Activated naive CD4-positive, alpha-beta T cell treated with anti-CD3 and anti-CD28 coated beads, Interleukin-2, amount 10 ng/mL, durations not matched to agents 7 days and 5 days (primary cell): Measurements from ENCODE around the gene CYFIP2.
"Not testable (repeated sequence)": the region's sequence is repeated elsewhere in the genome, so short reads cannot be mapped to it uniquely, and the experiment has no call there.

Source experiments
- CTCF ChIA-PET: fragments of 350-600 bp; sonication (Branson Sonifier 250); formaldehyde crosslinking; loops from one replicate; lab custom pipeline; 2021; ENCODE audit warnings: antibody characterized with exemption; lab: Charles Lee
- DNase-seq: peaks from one replicate; pipeline ENCODE4 v3.0.0-alpha.2; 2020
- H3K27ac Mint-ChIP-seq: one replicate; pipeline ENCODE4 v1.8.0; 2021; ENCODE audit warnings: mild to moderate bottlenecking, moderate library complexity, mixed read lengths
- H3K27me3 Mint-ChIP-seq: one replicate; pipeline ENCODE4 v1.8.0; 2021; ENCODE audit warnings: mild to moderate bottlenecking, mixed read lengths
- H3K36me3 Mint-ChIP-seq: one replicate; pipeline ENCODE4 v1.8.0; 2021; ENCODE audit warnings: mixed read lengths
- H3K4me1 Mint-ChIP-seq: one replicate; pipeline ENCODE4 v1.8.0; 2021; ENCODE audit warnings: mixed read lengths
- H3K4me3 Mint-ChIP-seq: one replicate; pipeline ENCODE4 v1.8.0; 2021; ENCODE audit warnings: mild to moderate bottlenecking, moderate library complexity, mixed read lengths
- H3K9me3 Mint-ChIP-seq: one replicate; pipeline ENCODE4 v1.8.0; 2021; ENCODE audit warnings: mixed read lengths

Gene CYFIP2

GRCh38 chr5:157244704-157245103 is 21.2 kb upstream of the CYFIP2 start:
- peaks cover 82% of the 10 kb centered on the region for H3K4me1 Mint-ChIP-seq
- H3K27ac Mint-ChIP-seq, result peak overlapping the region; percentile 79
- H3K27me3 Mint-ChIP-seq, DNase-seq, H3K9me3 Mint-ChIP-seq, CTCF ChIA-PET, H3K4me3 Mint-ChIP-seq: not testable (repeated sequence)
- H3K36me3 Mint-ChIP-seq, result peaks cover 96% of the 10 kb centered on the region

- no peaks in the 10 kb centered on the region for H3K27me3 Mint-ChIP-seq
- H3K36me3 Mint-ChIP-seq, result peaks cover 95% of the 10 kb centered on the region
- H3K4me3 Mint-ChIP-seq, result no peak overlapping the region
- DNase-seq, result no peak
- H3K4me1 Mint-ChIP-seq, result peaks cover 84% of the 10 kb centered on the region
- CTCF ChIA-PET, result no interaction called here
- H3K9me3 Mint-ChIP-seq, result no peaks in the 10 kb centered on the region
- peak overlapping the region; percentile 94 for H3K27ac Mint-ChIP-seq
Measured at GRCh38 chr5:157245476-157245875, 20.4 kb upstream of the CYFIP2 start.

- peaks cover 86% of the 10 kb centered on the region for H3K4me1 Mint-ChIP-seq
- CTCF ChIA-PET, result interaction anchor here (1.6 kb wide), 1 partner anchor 15 kb away, joined by 3 read pairs; no protein-coding TSS in a partner anchor
- H3K36me3 Mint-ChIP-seq, result peaks cover 95% of the 10 kb centered on the region
Measured at GRCh38 chr5:157245886-157246285, 20.0 kb upstream of the CYFIP2 start.

GRCh38 chr5:157247267-157247666 is 18.7 kb upstream of the CYFIP2 start:
- no peaks in the 10 kb centered on the region for H3K9me3 Mint-ChIP-seq
- H3K4me3 Mint-ChIP-seq, result no peak overlapping the region
- no peaks in the 10 kb centered on the region for H3K27me3 Mint-ChIP-seq
- CTCF ChIA-PET, result interaction anchor here (0.6 to 1.6 kb wide), 2 partner anchors 13 to 14 kb away, joined by 3 read pairs; no protein-coding TSS in a partner anchor
- no peak for DNase-seq
- peaks cover 93% of the 10 kb centered on the region for H3K36me3 Mint-ChIP-seq
- H3K27ac Mint-ChIP-seq, result peak overlapping the region; percentile 94
- H3K4me1 Mint-ChIP-seq, result peaks cover 93% of the 10 kb centered on the region

More at GRCh38 chr5:157245886-157246285, 20.0 kb upstream of the CYFIP2 start:
- H3K27ac Mint-ChIP-seq, result peak overlapping the region; percentile 94
- H3K9me3 Mint-ChIP-seq, result no peaks in the 10 kb centered on the region
- DNase-seq, result no peak
- H3K27me3 Mint-ChIP-seq, result no peaks in the 10 kb centered on the region
- no peak overlapping the region for H3K4me3 Mint-ChIP-seq

GRCh38 chr5:157248821-157249470 is 17.0 kb upstream of the CYFIP2 start:
- DNase-seq, result peak; percentile 73
- H3K27me3 Mint-ChIP-seq, result no peaks in the 10 kb centered on the region
- CTCF ChIA-PET, result interaction anchor here (1.2 to 2.8 kb wide), 2 partner anchors 19 to 32 kb away, joined by 3 to 10 read pairs; no protein-coding TSS in a partner anchor
- peaks cover 91% of the 10 kb centered on the region for H3K36me3 Mint-ChIP-seq
- peaks cover 94% of the 10 kb centered on the region for H3K4me1 Mint-ChIP-seq
- H3K4me3 Mint-ChIP-seq, result peak overlapping the region; percentile 32
- H3K9me3 Mint-ChIP-seq, result no peaks in the 10 kb centered on the region
- H3K27ac Mint-ChIP-seq, result peak overlapping the region; percentile 94

GRCh38 chr5:157252711-157253465 is 13.0 kb upstream of the CYFIP2 start:
- CTCF ChIA-PET, result interaction anchor here (0.6 to 3.8 kb wide), 21 partner anchors 9 to 104 kb away, joined by 3 to 27 read pairs (median 5); no protein-coding TSS in a partner anchor
- peaks cover 93% of the 10 kb centered on the region for H3K36me3 Mint-ChIP-seq
- H3K27ac Mint-ChIP-seq, result peak overlapping the region; percentile 95

GRCh38 chr5:157253547-157253946 is 12.4 kb upstream of the CYFIP2 start:
- no peaks in the 10 kb centered on the region for H3K9me3 Mint-ChIP-seq
- peak overlapping the region; percentile 95 for H3K27ac Mint-ChIP-seq
- no peaks in the 10 kb centered on the region for H3K27me3 Mint-ChIP-seq
- peaks cover 87% of the 10 kb centered on the region for H3K36me3 Mint-ChIP-seq
- peak overlapping the region; percentile 16 for H3K4me3 Mint-ChIP-seq
- H3K4me1 Mint-ChIP-seq, result peaks cover 97% of the 10 kb centered on the region
- CTCF ChIA-PET, result interaction anchor here (0.6 to 3.8 kb wide), 20 partner anchors 8 to 104 kb away, joined by 3 to 27 read pairs (median 6); no protein-coding TSS in a partner anchor
- DNase-seq, result no peak

More at GRCh38 chr5:157252711-157253465, 13.0 kb upstream of the CYFIP2 start:
- no peaks in the 10 kb centered on the region for H3K9me3 Mint-ChIP-seq
- no peaks in the 10 kb centered on the region for H3K27me3 Mint-ChIP-seq
- H3K4me3 Mint-ChIP-seq, result peak overlapping the region; percentile 22
- peak; percentile 88 for DNase-seq
- peaks cover 99% of the 10 kb centered on the region for H3K4me1 Mint-ChIP-seq

GRCh38 chr5:157258450-157258849 is 7.5 kb upstream of the CYFIP2 start:
- CTCF ChIA-PET, result interaction anchor here (1.6 kb wide), 1 partner anchor 8 kb away, joined by 3 read pairs; no protein-coding TSS in a partner anchor
- H3K4me1 Mint-ChIP-seq, result peaks cover 81% of the 10 kb centered on the region

GRCh38 chr5:157259699-157260098 is 6.2 kb upstream of the CYFIP2 start:
- Mint-ChIP-seq H3K27ac (peak overlapping the region; percentile 24), H3K27me3 (no peaks in the 10 kb centered on the region), H3K4me3 (no peak overlapping the region), H3K9me3 (peaks cover 2% of the 10 kb centered on the region), H3K4me1 (peaks cover 81% of the 10 kb centered on the region), H3K36me3 (peaks cover 43% of the 10 kb centered on the region)
- CTCF ChIA-PET, result no interaction called here
- no peak for DNase-seq

More at GRCh38 chr5:157258450-157258849, 7.5 kb upstream of the CYFIP2 start:
- Mint-ChIP-seq H3K36me3 (peaks cover 51% of the 10 kb centered on the region), H3K9me3 (peaks cover 2% of the 10 kb centered on the region), H3K27me3 (no peaks in the 10 kb centered on the region), H3K27ac (no peak overlapping the region), H3K4me3 (no peak overlapping the region)
- no peak for DNase-seq

- no peak for DNase-seq
- peaks cover 62% of the 10 kb centered on the region for H3K4me1 Mint-ChIP-seq
- peaks cover 3% of the 10 kb centered on the region for H3K27me3 Mint-ChIP-seq
- H3K9me3 Mint-ChIP-seq, result peaks cover 2% of the 10 kb centered on the region
- peak overlapping the region; percentile 34 for H3K27ac Mint-ChIP-seq
- H3K36me3 Mint-ChIP-seq, result peaks cover 33% of the 10 kb centered on the region
- no peak overlapping the region for H3K4me3 Mint-ChIP-seq
- CTCF ChIA-PET, result interaction anchor here (1.2 to 2.1 kb wide), 3 partner anchors 10 to 13 kb away, joined by 3 to 14 read pairs (median 4); no protein-coding TSS in a partner anchor
Measured at GRCh38 chr5:157263496-157264090, 2.3 kb upstream of the CYFIP2 start.

- Mint-ChIP-seq H3K4me3 (peak overlapping the region; percentile 85), H3K9me3 (no peaks in the 10 kb centered on the region), H3K4me1 (peaks cover 63% of the 10 kb centered on the region), H3K27ac (peak overlapping the region; percentile 84), H3K27me3 (peaks cover 3% of the 10 kb centered on the region), H3K36me3 (peaks cover 53% of the 10 kb centered on the region)
- CTCF ChIA-PET, result interaction anchor here (0.7 to 1.9 kb wide), 6 partner anchors 8 to 82 kb away, joined by 3 to 8 read pairs (median 3); no protein-coding TSS in a partner anchor
- DNase-seq, result peak; percentile 75
Measured at GRCh38 chr5:157266286-157267007, 524 bp downstream of the CYFIP2 start.

- Mint-ChIP-seq H3K27ac (peak overlapping the region; percentile 84), H3K27me3 (peaks cover 3% of the 10 kb centered on the region), H3K9me3 (no peaks in the 10 kb centered on the region), H3K36me3 (peaks cover 59% of the 10 kb centered on the region), H3K4me3 (peak overlapping the region; percentile 85), H3K4me1 (peaks cover 67% of the 10 kb centered on the region)
- no peak for DNase-seq
- CTCF ChIA-PET, result interaction anchor here (0.7 to 1.9 kb wide), 9 partner anchors 9 to 112 kb away, joined by 3 to 9 read pairs (median 3); no protein-coding TSS in a partner anchor
Measured at GRCh38 chr5:157267025-157267424, 1.1 kb downstream of the CYFIP2 start.
